ENCODE data around the gene EIF4G3.

GRCh38 chr1:21066356-21067012 lies 110.2 kb downstream of the EIF4G3 start:
- TF ChIP-seq POLR2A (IDR thresholded peaks at IDR 0.05) (no peak), CTCF (IDR thresholded peaks at IDR 0.05) (no peak), POLR2AphosphoS5 (IDR thresholded peaks at IDR 0.05) (no peak), EP300 (IDR thresholded peaks at IDR 0.05) (no peak)

All from gastroesophageal sphincter (tissue), 3 donors.